T-helper 2 cell (primary cell): Measurements from ENCODE around the gene MVK.

Source experiments
- DNase-seq, 5 experiments: peaks; one replicate each; pipeline versions ENCODE4 v3.0.0 to v3.0.0-alpha.2; 2012 to 2022
- total RNA-seq, 2 donors: gene quantifications; one replicate each; lab custom pipeline; 2026; lab: John Stamatoyannopoulos, UW

MVK gene
- 19.2 to 26.2 reads per million in 2 donors for total RNA-seq

DNA sequence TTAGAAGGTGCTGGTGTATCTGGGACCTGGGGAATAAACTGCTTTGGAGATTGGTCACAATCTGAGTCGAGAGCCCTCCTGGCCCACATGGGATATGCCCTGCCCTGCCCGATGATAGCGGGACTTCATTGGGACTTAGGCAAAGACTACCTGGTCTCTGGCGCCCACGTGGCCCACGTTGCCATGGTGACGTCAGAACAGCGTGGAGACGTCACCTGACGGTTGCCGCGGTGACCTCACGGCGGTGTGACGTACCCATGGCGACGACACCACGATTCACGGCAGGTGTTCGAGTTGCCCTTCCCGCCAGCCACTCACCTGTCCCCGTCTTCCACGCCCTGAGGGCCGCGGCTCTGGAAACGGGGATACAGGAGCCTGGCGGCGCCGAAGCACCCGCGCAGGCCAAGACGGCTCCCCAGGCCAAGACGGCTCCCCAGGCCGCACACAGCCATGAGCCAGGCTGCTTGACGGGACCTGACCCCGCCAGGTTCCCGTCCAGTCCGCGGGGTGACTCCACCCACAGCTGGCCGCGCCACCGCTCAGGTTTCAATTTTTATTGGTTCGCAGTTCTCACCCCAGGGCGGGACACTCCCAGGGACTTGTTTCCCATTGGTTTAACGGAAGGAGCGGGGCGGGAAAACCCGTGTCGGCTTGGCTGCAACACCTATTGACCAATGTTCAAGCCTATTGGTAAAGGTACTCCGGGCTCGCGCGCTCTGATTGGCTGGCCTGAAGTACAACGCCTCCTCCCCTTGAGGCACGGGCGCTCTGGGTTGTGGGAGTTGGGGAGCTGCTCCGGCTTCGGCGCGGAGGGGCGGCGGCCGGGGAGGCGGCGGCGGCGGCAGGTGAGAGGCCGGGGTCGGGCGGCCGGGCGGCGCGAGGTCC is at the start of gene MVK, which contains the start of gene MMAB:
TSS of gene MVK (plus strand) at position 766 of the 885 bp plus-strand sequence. CDS start 1,029 bp downstream, outside the sequence.
TSS of gene MMAB (minus strand) at position 476 of the 885 bp plus-strand sequence. CDS start at position 452, 24 bp downstream.
- peak; percentile 89 to 100 (median 98) for DNase-seq

- no peak for DNase-seq
These were observed 48.9 kb upstream of the MVK start for GRCh38 chr12:109524466-109525278.

DNA sequence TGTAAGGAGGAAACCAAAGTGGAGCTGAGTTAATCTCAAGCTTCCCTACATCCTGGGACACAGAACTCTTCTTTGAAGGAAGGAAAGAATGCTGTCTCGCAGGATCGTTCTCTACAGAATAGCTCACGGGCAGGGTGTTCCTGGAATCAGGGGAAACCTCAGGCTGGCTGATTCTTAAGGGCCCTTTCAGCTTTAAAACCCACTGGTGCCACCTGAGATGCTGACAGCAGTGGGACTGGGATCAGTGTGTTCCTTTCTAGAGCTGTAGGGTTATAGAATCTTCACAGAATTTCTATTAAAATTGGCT is 48.4 kb upstream of the MVK start:
- DNase-seq = no peak

DNA sequence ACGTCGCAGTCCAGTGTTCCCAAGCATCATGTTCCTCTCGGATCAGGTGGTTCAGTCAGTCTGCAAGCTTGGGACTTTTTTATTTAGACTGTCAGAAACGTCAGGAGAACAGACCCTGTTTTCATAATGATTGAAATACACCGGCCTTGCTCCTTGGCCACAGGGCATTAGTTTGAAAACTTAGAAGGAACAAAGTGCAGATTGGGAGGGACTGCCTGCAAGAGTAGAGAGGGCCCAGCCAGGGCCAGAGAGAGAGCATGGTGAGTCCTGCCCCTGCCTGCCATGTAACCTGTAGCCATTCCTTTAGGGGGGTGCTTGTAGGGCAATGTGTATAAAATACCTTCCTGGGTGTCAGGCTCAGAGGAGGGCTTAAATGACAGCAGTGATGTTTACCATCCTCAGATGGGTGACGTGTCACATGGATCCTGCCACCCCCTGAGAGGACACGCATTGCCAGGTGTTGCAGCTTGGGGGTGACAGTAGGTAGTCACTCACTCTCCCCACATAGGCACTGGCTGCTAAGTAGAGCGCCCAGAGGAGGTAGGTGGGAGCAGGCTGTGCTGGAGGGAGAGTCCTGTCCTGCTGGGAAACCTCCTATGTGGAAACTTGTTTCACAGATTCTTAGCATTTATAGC is 46.0 kb upstream of the MVK start:
- DNase-seq = no peak

- DNase-seq = no peak
These were observed 43.6 kb upstream of the MVK start for GRCh38 chr12:109529691-109530640.

- DNase-seq = no peak
These were observed 42.2 kb upstream of the MVK start for GRCh38 chr12:109531411-109531810.

GRCh38 chr12:109532721-109533486 is 40.7 kb upstream of the MVK start:
- no peak for DNase-seq

DNA sequence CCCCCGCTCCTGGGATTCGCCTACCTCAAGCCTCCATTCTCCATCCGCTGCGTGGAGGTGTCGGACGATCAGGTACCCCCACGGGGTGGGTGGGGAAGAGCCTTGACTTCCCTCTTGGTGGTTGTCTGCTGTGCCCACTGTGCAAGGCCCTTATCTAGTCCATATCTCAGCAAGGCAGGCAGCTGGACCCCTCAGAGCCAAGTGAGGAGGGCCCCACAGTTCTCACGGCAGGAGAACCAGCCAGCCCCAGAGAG is 40.2 kb upstream of the MVK start:
- DNase-seq = no peak

- no peak for DNase-seq
These were observed 39.1 kb upstream of the MVK start for GRCh38 chr12:109534456-109534855.

- DNase-seq = no peak
These were observed 38.2 kb upstream of the MVK start for GRCh38 chr12:109535231-109535862.

GRCh38 chr12:109535863-109536250 is 37.7 kb upstream of the MVK start:
- no peak for DNase-seq

GRCh38 chr12:109537136-109537535 is 36.5 kb upstream of the MVK start:
- no peak for DNase-seq

GRCh38 chr12:109538191-109538863 is 35.3 kb upstream of the MVK start:
- no peak for DNase-seq

- DNase-seq = no peak
These were observed 34.1 kb upstream of the MVK start for GRCh38 chr12:109539508-109539907.

GRCh38 chr12:109540526-109541412 is 32.8 kb upstream of the MVK start:
- DNase-seq = no peak

DNA sequence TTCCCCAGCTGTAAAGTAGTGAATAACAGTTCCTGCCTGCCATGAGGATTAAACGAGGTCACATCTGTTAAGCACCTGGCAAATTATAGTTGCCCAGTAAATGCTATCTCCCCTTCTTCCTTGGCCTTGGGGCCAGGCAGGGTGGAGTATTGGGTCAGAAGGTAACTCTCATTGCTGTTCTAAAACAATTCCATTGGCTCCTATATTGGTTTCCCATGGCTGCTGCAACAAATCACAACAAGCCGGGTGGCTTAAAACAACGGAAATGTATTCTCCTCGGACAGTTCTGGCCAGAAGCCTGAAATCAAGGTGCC is 32.2 kb upstream of the MVK start:
- DNase-seq = no peak

GRCh38 chr12:109542014-109542413 is 31.6 kb upstream of the MVK start:
- DNase-seq = no peak

GRCh38 chr12:109542876-109543275 is 30.7 kb upstream of the MVK start:
- DNase-seq = no peak

- peak in 1 of 5 experiments; percentile 76 for DNase-seq
These were observed 28.6 kb upstream of the MVK start for GRCh38 chr12:109544955-109545531.
